ENCODE results near the gene MAD1L1. TPM values are rescaled to one million over a fixed set of nuclear protein-coding genes. Genes with fewer than 3 reads are reported as not detected.

The MAD1L1 gene
- total RNA-seq, 1 donor from 2014 or later = 54.0 TPM

DNA sequence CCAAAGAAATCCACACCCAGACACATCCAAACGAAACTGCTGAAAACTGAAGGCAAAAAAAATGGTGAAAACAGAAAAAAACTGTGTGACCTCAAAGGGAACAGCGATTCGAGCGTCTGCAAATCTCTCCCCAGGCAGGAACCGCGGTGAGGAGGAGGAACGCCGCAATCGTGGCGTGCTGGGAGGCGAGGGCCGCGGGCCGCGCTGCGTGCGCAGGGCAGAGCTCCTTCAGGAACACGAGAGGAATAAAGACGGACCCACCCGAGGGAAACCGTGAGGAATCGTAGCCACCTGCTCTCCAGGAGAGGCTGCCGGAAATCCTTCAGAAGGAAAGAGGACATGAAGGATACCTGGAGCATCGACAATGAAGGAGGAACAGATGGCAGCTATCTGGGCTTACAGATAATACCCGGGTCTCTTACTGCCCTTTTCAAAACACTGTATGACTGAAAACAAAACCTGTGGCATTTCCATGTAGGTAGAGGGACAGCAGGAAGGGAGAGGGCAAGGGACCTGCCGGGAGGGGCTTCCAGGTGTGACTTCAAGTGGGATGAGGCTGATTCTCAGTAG lies 266.0 kb downstream of the MAD1L1 start:
- Mint-ChIP-seq H3K27me3 (peaks cover 1% of the 10 kb centered on the region), H3K27ac (no peak overlapping the region), H3K4me1 (peaks cover 19% of the 10 kb centered on the region), H3K36me3 (ENCODE audit: low read depth) (peaks cover 32% of the 10 kb centered on the region), H3K9me3 (peaks cover 6% of the 10 kb centered on the region), H3K4me3 (no peak overlapping the region)
- intact Hi-C loops (cut with micrococcal nuclease) = no loop called here
- no peak for DNase-seq

DNA sequence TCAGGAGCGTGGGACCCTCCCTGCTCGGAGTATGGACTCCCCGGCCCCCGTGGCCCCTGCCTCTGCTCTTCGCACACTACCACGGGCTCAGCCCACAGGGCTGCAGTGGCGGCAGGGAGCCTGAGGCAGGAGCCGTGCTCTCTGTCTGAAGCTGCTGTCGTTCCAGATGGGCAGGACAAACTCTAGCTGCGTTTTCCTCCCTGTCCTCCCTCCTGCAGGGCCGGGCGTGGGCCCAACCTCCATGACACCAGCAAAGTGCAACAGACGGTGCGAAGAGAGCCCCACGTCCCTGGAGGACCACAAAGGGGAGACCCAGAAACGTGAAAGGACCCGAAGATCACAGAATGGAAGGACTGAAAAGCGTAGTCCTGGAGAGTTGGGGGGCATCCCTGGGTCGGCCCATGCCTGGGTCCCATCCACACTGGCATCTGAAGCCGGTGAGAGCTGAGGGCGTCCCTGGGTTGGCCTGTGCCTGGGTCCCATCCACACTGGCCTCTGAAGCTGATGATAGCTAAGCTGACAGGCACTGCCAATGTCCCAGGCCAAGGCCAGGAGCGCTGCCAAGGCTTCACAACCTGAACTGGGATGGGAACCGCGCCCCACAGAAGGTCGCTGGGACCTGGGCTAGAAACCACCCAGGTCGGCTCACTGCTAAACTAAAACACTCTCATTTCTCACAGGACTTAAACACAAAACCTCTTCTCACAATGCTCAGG lies 267.0 kb downstream of the MAD1L1 start:
- H3K9me3 Mint-ChIP-seq = peaks cover 16% of the 10 kb centered on the region
- DNase-seq = no peak
- peaks cover 2% of the 10 kb centered on the region for H3K27me3 Mint-ChIP-seq
- H3K36me3 Mint-ChIP-seq (ENCODE audit: low read depth) = peaks cover 40% of the 10 kb centered on the region
- no peak overlapping the region for H3K27ac Mint-ChIP-seq
- H3K4me3 Mint-ChIP-seq = no peak overlapping the region
- H3K4me1 Mint-ChIP-seq = peaks cover 20% of the 10 kb centered on the region
- intact Hi-C loops (cut with micrococcal nuclease) = no loop called here

DNA sequence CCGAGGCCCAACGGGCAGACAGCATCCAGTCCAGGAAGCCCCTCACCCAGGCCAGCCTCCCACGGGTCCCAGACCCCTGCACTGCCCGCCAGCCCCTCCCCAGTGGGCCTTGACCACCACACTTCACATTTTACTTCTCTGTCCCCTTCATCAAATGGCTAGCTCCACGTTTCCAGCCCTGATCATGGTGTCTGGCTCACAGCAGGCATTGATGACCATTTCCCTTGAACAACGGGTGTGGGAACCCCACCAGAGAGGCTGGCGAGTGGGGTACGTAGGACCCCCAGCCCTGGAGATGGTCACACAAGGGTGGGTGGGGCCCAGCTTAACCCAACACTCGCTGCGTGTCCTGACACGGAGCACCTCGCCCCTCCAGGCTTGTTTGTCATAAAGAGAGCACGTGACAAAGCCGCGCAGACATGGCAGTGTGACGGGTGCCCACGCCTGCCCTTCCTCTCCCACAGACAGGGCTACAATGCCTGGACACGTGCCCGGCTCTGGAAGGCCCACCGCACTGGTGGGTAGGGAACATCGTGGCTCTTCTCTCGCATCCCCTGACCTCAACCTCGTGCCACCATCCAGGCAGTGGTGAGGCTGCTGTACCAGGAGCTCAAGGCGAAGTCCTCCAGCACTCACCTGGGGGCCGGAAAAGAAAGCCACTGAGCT lies 267.7 kb downstream of the MAD1L1 start:
- intact Hi-C loops (cut with micrococcal nuclease) = no loop called here
- Mint-ChIP-seq H3K4me3 (no peak overlapping the region), H3K9me3 (peaks cover 19% of the 10 kb centered on the region), H3K4me1 (peaks cover 20% of the 10 kb centered on the region), H3K36me3 (ENCODE audit: low read depth) (peaks cover 41% of the 10 kb centered on the region), H3K27me3 (peaks cover 2% of the 10 kb centered on the region), H3K27ac (no peak overlapping the region)
- no peak for DNase-seq

DNA sequence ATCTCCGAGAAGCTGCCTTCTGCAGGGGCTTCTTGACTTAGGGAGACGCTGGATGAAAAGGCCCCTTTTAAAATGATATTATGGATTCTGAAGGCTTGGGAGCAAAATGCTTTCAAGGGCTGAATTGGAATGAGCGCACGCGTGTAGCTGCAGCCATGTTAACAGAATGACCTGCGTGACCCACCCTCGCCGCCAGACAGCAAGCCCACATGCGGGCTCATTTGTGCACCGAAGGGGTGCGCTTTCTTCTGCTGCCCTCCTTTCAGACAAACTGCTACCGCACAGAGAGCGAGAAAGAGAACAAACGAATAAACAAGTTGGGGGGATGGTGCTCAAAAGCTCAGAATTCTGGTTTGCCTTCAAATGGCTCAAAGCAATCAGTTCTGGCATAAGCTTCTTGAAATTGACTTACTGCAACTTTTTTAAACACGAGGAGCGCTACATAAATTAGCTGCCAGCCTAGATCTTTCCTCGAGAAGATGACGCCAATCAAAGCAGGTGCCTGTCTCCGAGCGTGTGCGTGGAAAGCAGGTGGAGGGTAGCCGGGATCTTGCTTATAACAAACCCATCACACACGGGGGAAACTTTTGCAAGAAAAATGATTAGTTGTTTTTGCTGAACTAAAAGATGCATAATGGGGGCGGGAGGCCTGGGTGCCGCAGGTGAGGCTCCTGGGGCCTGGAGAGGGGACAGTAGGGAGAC lies 268.4 kb downstream of the MAD1L1 start:
- peaks cover 2% of the 10 kb centered on the region for H3K27me3 Mint-ChIP-seq
- H3K9me3 Mint-ChIP-seq = peaks cover 21% of the 10 kb centered on the region

DNA sequence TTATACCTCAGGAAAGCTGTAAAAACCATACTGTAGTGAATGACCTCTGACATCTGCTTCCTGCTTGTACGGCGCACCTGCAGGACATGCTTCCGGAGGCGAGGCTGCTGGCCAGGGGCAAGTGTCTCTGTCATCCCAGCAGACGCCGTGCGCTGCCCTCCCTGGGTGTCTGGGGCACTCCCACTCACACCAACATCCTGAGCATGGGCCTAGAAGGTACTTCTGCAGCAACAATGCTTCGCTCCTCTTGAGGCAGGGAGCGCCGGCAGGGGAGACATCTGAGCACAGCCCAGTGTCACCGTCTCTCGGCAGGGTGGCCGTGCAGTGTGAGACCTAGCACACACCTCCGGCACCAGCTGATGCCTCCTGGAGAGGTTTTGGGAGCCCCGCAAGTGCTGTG lies 269.2 kb downstream of the MAD1L1 start:
- peaks cover 22% of the 10 kb centered on the region for H3K9me3 Mint-ChIP-seq
- H3K4me1 Mint-ChIP-seq = peaks cover 13% of the 10 kb centered on the region
- intact Hi-C loops (cut with micrococcal nuclease) = no loop called here
- H3K27me3 Mint-ChIP-seq = peaks cover 4% of the 10 kb centered on the region
- no peak overlapping the region for H3K27ac Mint-ChIP-seq
- H3K36me3 Mint-ChIP-seq (ENCODE audit: low read depth) = peaks cover 47% of the 10 kb centered on the region
- no peak overlapping the region for H3K4me3 Mint-ChIP-seq
- DNase-seq = no peak

More for the DNA sequence above, 268.4 kb downstream of the MAD1L1 start:
- no peak for DNase-seq
- Mint-ChIP-seq H3K4me1 (peaks cover 13% of the 10 kb centered on the region), H3K4me3 (no peak overlapping the region), H3K36me3 (ENCODE audit: low read depth) (peaks cover 44% of the 10 kb centered on the region), H3K27ac (no peak overlapping the region)
- intact Hi-C loops (cut with micrococcal nuclease) = no loop called here

DNA sequence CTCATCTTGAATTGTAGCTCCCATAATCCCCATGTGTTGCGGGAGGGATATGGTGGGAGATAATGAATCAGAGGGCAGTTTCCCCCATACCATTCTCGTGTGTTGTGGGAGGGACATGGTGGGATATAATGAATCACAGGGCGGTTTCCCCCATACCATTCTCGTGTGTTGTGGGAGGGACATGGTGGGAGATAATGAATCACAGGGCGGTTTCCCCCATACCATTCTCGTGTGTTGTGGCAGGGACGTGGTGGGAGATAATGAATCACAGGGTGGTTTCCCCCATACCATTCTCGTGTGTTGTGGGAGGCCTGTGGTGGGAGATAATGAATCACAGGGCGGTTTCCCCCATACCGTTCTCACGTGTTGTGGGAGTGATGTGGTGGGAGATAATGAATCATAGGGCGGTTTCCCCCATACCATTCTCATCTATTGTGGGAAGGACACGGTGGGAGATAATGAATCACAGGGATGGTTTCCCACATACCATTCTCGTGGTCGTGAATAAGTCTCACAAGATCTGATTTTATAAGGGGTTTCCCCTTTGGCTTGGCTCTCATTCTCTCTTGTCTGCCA lies 271.0 kb downstream of the MAD1L1 start:
- peaks cover 49% of the 10 kb centered on the region for H3K36me3 Mint-ChIP-seq (ENCODE audit: low read depth)
- DNase-seq = peak; percentile 79

DNA sequence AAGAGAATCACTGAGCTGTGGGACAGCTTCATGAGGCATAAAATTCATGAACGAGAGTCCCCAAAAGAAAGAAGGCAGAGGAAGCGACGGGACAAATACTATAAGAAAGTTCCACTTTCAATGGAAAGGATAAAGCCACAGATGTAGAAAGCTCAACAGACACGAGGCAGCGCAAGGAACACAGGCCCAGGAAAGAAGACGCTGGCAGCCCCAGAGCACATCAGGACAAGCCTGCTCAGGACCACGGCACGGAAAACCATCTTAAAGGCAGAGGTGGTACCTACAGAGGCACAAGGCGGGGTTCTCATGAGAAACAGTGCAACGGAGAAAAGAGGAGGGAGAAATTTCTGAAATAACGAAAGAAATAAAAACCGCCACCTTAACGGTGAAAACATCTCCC lies 273.4 kb downstream of the MAD1L1 start:
- H3K27me3 Mint-ChIP-seq = peaks cover 6% of the 10 kb centered on the region
- peaks cover 7% of the 10 kb centered on the region for H3K4me1 Mint-ChIP-seq
- intact Hi-C loops (cut with micrococcal nuclease) = no loop called here
- peaks cover 26% of the 10 kb centered on the region for H3K9me3 Mint-ChIP-seq
- H3K4me3 Mint-ChIP-seq = no peak overlapping the region
- H3K27ac Mint-ChIP-seq = no peak overlapping the region
- no peak for DNase-seq
- peaks cover 46% of the 10 kb centered on the region for H3K36me3 Mint-ChIP-seq (ENCODE audit: low read depth)

More for the DNA sequence above, 271.0 kb downstream of the MAD1L1 start:
- Mint-ChIP-seq H3K4me1 (peaks cover 9% of the 10 kb centered on the region), H3K9me3 (peaks cover 26% of the 10 kb centered on the region), H3K4me3 (peak overlapping the region; percentile 21), H3K27me3 (peaks cover 6% of the 10 kb centered on the region), H3K27ac (peak overlapping the region; percentile 84)
- intact Hi-C loops (cut with micrococcal nuclease) = loop anchor here (1.0 kb wide), 3 partner anchors 21 to 39 kb away; no protein-coding TSS in a partner anchor

DNA sequence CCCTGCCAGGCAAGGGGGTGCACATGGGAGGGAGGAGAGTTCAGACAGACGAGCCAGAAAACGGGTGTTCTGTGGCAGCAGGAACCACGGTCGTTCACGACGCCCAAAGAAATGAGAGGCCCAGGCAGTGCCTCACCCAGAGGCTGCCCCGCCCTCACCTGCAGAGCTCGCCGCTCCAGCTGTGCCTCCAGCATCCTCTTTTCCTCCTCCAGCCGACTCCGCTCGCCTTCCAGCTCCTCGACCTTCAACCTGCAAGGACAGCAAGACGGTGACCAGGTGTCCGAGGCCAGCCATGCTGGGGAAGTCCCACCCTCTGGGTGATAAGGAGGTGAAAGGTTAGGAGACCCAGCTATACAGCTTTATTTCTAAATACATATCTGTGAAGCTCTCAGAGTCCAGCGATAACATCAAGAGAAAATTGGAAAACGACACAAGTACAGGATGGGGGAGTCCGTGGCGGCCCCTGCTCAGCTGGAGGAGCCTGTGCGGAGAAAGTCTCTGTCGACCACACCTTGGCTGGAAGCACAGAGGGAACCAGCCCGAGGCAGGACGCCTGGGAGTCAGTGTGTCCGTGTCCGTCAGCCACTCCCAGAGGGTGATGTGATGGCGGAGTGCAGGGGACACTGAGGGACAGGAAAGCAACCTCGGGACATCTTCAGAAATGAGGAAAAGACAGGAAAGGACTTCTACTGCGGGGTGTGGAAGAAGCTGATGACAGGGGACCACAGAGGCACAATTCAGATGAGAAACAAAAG lies 275.1 kb downstream of the MAD1L1 start:
- intact Hi-C loops (cut with micrococcal nuclease) = no loop called here
- H3K27ac Mint-ChIP-seq = no peak overlapping the region
- H3K36me3 Mint-ChIP-seq (ENCODE audit: low read depth) = peaks cover 41% of the 10 kb centered on the region
- H3K27me3 Mint-ChIP-seq = peaks cover 6% of the 10 kb centered on the region
- DNase-seq = no peak
- no peak overlapping the region for H3K4me3 Mint-ChIP-seq
- H3K9me3 Mint-ChIP-seq = peaks cover 26% of the 10 kb centered on the region
- H3K4me1 Mint-ChIP-seq = peaks cover 7% of the 10 kb centered on the region

DNA sequence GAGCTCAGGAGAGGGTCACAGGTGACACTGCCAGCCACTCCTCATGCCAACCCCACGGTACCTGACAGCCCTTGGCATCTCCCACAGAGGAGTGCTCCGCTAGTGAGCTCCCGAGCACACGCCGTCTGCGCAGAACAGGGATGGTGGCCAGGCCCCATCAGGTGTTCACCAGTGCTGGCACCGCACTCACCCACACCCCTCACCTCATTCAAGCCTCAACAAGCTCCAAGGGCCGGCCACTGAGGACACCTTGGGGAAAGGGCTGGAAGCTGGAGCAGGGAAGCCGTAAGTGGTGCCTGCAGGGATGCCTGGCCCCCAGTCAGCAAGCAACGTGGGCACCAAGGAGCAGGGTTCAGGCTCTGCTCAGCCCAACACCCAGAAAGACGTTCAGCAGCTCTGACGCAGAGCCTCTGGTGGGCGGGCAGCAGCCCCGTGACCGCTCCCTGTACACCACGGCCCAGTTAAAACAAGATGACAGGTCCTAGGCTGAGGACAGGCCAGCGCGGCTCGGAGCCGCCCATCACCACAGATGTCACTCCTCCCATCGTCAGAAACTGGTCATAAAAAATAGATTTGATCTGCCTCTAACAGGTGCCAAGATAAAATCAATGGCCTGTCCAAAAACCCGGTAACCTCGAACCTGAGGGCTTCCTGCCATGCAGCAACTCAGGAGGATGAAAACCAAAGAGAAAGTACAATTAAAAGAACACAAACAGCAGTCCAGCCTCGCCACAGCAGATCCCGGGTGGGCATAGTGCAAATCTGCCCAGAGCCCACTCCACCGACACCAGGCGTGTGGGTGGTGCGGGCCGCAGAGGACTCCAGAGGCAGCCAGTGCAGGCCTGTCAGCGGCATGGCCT lies 275.9 kb downstream of the MAD1L1 start:
- H3K27ac Mint-ChIP-seq = no peak overlapping the region
- H3K36me3 Mint-ChIP-seq (ENCODE audit: low read depth) = peaks cover 34% of the 10 kb centered on the region
- no peak overlapping the region for H3K4me3 Mint-ChIP-seq
- H3K27me3 Mint-ChIP-seq = peaks cover 6% of the 10 kb centered on the region
- H3K4me1 Mint-ChIP-seq = peaks cover 3% of the 10 kb centered on the region
- intact Hi-C loops (cut with micrococcal nuclease) = no loop called here
- no peak for DNase-seq
- H3K9me3 Mint-ChIP-seq = peaks cover 21% of the 10 kb centered on the region

DNA sequence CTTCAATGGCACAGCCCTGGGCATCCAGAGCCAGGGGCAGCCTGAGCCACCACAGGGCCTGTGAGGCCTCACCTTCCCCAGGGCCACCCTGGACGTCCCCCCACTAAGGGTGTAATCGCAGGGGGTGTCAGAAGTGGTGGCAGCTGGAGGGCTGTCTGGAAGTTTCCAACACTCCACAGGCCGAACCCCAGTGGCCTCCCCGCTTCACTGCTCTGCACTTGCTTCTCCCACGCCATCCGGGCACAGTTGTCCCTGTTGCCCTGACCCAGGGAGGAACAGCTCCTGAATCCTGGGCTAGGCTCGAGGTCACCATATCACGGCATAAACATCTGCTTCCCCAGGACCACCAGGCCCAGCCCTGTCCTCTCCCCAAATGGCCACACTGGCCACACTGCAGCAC lies 276.6 kb downstream of the MAD1L1 start:
- peaks cover 6% of the 10 kb centered on the region for H3K4me1 Mint-ChIP-seq
- H3K27me3 Mint-ChIP-seq = peaks cover 4% of the 10 kb centered on the region
- peaks cover 14% of the 10 kb centered on the region for H3K9me3 Mint-ChIP-seq
- intact Hi-C loops (cut with micrococcal nuclease) = no loop called here
- DNase-seq = no peak
- no peak overlapping the region for H3K27ac Mint-ChIP-seq
- H3K36me3 Mint-ChIP-seq (ENCODE audit: low read depth) = peaks cover 28% of the 10 kb centered on the region
- H3K4me3 Mint-ChIP-seq = no peak overlapping the region

DNA sequence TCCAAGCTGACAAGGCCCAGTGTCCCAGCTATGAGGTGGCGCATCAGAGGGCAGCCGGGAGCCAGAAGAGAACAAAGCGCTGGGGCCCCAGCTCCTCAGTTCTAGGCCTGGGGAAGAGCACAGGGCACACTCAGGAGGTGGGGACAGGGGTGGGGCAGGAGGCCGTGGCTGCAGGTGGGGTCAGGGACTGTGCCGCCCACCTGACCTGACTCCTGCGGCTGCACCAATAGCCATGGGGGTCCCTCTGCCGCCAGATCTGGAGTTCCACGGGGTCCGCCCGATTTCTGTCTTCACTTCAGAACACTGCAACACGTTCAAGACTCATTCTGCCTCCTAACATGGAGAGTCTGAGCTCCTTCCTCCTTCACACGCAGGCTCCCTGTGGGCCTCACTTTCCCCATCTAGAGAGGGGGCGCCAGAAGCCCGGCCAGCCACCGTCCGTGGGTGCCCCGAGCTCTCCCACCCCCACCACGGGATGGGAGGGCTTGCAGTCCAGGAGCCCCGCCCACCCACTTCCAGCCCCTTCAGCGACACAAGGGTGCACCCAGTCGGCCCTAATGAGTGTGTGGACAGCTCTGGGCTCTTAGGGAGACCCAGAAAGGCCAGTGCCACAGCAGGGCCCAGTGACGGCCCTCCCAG lies 278.3 kb downstream of the MAD1L1 start:
- H3K27me3 Mint-ChIP-seq = peaks cover 4% of the 10 kb centered on the region
- H3K27ac Mint-ChIP-seq = no peak overlapping the region
- no peak overlapping the region for H3K4me3 Mint-ChIP-seq
- peaks cover 22% of the 10 kb centered on the region for H3K36me3 Mint-ChIP-seq (ENCODE audit: low read depth)
- peaks cover 8% of the 10 kb centered on the region for H3K4me1 Mint-ChIP-seq
- H3K9me3 Mint-ChIP-seq = peaks cover 4% of the 10 kb centered on the region
- no peak for DNase-seq
- intact Hi-C loops (cut with micrococcal nuclease) = no loop called here
